ENCODE data around the gene SMOC1. TPM values are rescaled to one million over a fixed set of nuclear protein-coding genes. Genes with fewer than 3 reads are reported as not detected.

The SMOC1 gene
- total RNA-seq, 1 experiment from 2014 or later, result not detected

- TF ChIP-seq EZH2 (IDR thresholded peaks at IDR 0.05; ENCODE audit: low read depth) (no peak), CTCF (conservative IDR thresholded peaks at IDR 0.05) (no peak)
- no TSS peak for BruUV-seq (replicated peaks)
- POLR2A ChIA-PET (ENCODE audit: unreplicated experiment), result no interaction called here
- Histone ChIP-seq H3K4me2 (no peak overlapping the region), H3K36me3 (ENCODE audit: low read depth) (no peaks in the 10 kb centered on the region), H2AFZ (no peak overlapping the region), H3K4me1 (replicated peaks; ENCODE audit: insufficient read depth) (no peaks in the 10 kb centered on the region), H3K27me3 (ENCODE audit: insufficient read depth, low read depth) (peaks cover 9% of the 10 kb centered on the region), H3K27ac (no peak overlapping the region), H3K9me3 (ENCODE audit: insufficient read depth, low read depth) (no peaks in the 10 kb centered on the region), H3K9me2 (ENCODE audit: insufficient read depth) (no peaks in the 10 kb centered on the region), H3K4me3 (no peak overlapping the region), H4K20me1 (ENCODE audit: insufficient read depth) (no peaks in the 10 kb centered on the region), H3K79me2 (ENCODE audit: low read depth) (no peaks in the 10 kb centered on the region), H3F3A (ENCODE audit: insufficient read depth, low read depth) (no peaks in the 10 kb centered on the region)
- intact Hi-C loops (cut with micrococcal nuclease; ENCODE audit: unreplicated experiment), result no loop called here
- CTCF ChIA-PET, result no interaction called here
- DNase-seq, result no peak
Measured at GRCh38 chr14:69960296-69960695, 81.1 kb downstream of the SMOC1 start.

- no TSS peak for BruUV-seq (replicated peaks)
- no peaks in the 10 kb centered on the region for H3K9me2 ChIP-seq (ENCODE audit: insufficient read depth)
- H3F3A ChIP-seq (ENCODE audit: insufficient read depth, low read depth), result no peaks in the 10 kb centered on the region
- TF ChIP-seq EZH2 (IDR thresholded peaks at IDR 0.05; ENCODE audit: low read depth) (no peak), CTCF (conservative IDR thresholded peaks at IDR 0.05) (no peak)
- no peaks in the 10 kb centered on the region for H3K79me2 ChIP-seq (ENCODE audit: low read depth)
- ChIA-PET CTCF (no interaction called here), POLR2A (ENCODE audit: unreplicated experiment) (no interaction called here)
- intact Hi-C loops (cut with micrococcal nuclease; ENCODE audit: unreplicated experiment), result no loop called here
- H2AFZ ChIP-seq, result no peak overlapping the region
- no peak overlapping the region for H3K4me2 ChIP-seq
- no peak overlapping the region for H3K4me3 ChIP-seq
- H3K9me3 ChIP-seq (ENCODE audit: insufficient read depth, low read depth), result no peaks in the 10 kb centered on the region
- no peaks in the 10 kb centered on the region for H4K20me1 ChIP-seq (ENCODE audit: insufficient read depth)
- no peaks in the 10 kb centered on the region for H3K27me3 ChIP-seq (ENCODE audit: insufficient read depth, low read depth)
- H3K4me1 ChIP-seq (replicated peaks; ENCODE audit: insufficient read depth), result no peaks in the 10 kb centered on the region
- DNase-seq, result no peak
- H3K36me3 ChIP-seq (ENCODE audit: low read depth), result no peaks in the 10 kb centered on the region
- H3K27ac ChIP-seq, result no peak overlapping the region
Measured at GRCh38 chr14:69963966-69964365, 84.8 kb downstream of the SMOC1 start.

GRCh38 chr14:69964841-69965240, 85.6 kb downstream of the SMOC1 start:
- POLR2A ChIA-PET (ENCODE audit: unreplicated experiment), result no interaction called here
- H3K36me3 ChIP-seq (ENCODE audit: low read depth), result no peaks in the 10 kb centered on the region
- no peak for TF ChIP-seq CTCF (conservative IDR thresholded peaks at IDR 0.05)
- no peak for TF ChIP-seq EZH2 (IDR thresholded peaks at IDR 0.05; ENCODE audit: low read depth)

More at GRCh38 chr14:69964841-69965240, 85.6 kb downstream of the SMOC1 start:
- no peaks in the 10 kb centered on the region for H4K20me1 ChIP-seq (ENCODE audit: insufficient read depth)
- H3K4me2 ChIP-seq, result no peak overlapping the region
- no peaks in the 10 kb centered on the region for H3K4me1 ChIP-seq (replicated peaks; ENCODE audit: insufficient read depth)
- DNase-seq, result no peak
- H3K79me2 ChIP-seq (ENCODE audit: low read depth), result no peaks in the 10 kb centered on the region
- H3K9me2 ChIP-seq (ENCODE audit: insufficient read depth), result no peaks in the 10 kb centered on the region
- no peak overlapping the region for H3K27ac ChIP-seq
- BruUV-seq (replicated peaks), result no TSS peak
- H3K27me3 ChIP-seq (ENCODE audit: insufficient read depth, low read depth), result no peaks in the 10 kb centered on the region
- CTCF ChIA-PET, result no interaction called here
- H3F3A ChIP-seq (ENCODE audit: insufficient read depth, low read depth), result no peaks in the 10 kb centered on the region
- no peak overlapping the region for H2AFZ ChIP-seq
- intact Hi-C loops (cut with micrococcal nuclease; ENCODE audit: unreplicated experiment), result no loop called here
- H3K9me3 ChIP-seq (ENCODE audit: insufficient read depth, low read depth), result no peaks in the 10 kb centered on the region
- no peak overlapping the region for H3K4me3 ChIP-seq
